SU-DHL-6 (cell line): ENCODE results near the gene IMPG2.

Experiments used
- H2AFZ ChIP-seq: fragments of 200-600 bp; sonication (generic); 2 replicates; pipeline ENCODE4 v1.6.1; 2014; ENCODE audit warnings: low read depth, mild to moderate bottlenecking, moderate library complexity, mixed read lengths, antibody characterized with exemption, low read length; ENCODE audit not compliant: severe bottlenecking
- H3F3A ChIP-seq: fragments of 200-600 bp; shearing (Covaris generic); 2 replicates; pipeline ENCODE4 v1.6.0; 2016; ENCODE audit warnings: antibody characterized with exemption, mild to moderate bottlenecking; ENCODE audit not compliant: insufficient read depth
- H3K27ac ChIP-seq: fragments of 200-600 bp; sonication (generic); 2 replicates; pipeline ENCODE4 v1.5.1; 2016; ENCODE audit warnings: low read depth, mild to moderate bottlenecking, low read length, moderate library complexity, mixed read lengths
- H3K27me3 ChIP-seq: fragments of 200-600 bp; sonication (generic), shearing (Covaris generic); 2 replicates; pipeline ENCODE4 v1.6.0; 2014; ENCODE audit warnings: mild to moderate bottlenecking, low read length
- H3K36me3 ChIP-seq: fragments of 200-600 bp; sonication (generic); 2 replicates; pipeline ENCODE4 v1.6.1; 2014; ENCODE audit warnings: mild to moderate bottlenecking, low read length, mixed read lengths
- H3K4me2 ChIP-seq: fragments of 300-600, 200-600 bp; shearing (Covaris generic), sonication (generic); 2 replicates; pipeline ENCODE4 v1.6.0; 2014; ENCODE audit warnings: low read length, low read depth, mild to moderate bottlenecking; ENCODE audit not compliant: poor library complexity, severe bottlenecking
- H3K4me3 ChIP-seq: fragments of 200-600 bp; sonication (generic); 2 replicates; pipeline ENCODE4 v1.5.1; 2014; ENCODE audit warnings: antibody characterized with exemption, low read length, mild to moderate bottlenecking, mixed read lengths; ENCODE audit not compliant: insufficient read depth, poor library complexity, severe bottlenecking
- H3K79me2 ChIP-seq: fragments of 200-600 bp; sonication (generic); 2 replicates; pipeline ENCODE4 v1.6.1; 2014; ENCODE audit warnings: mild to moderate bottlenecking, low read length, moderate library complexity; ENCODE audit not compliant: insufficient read depth
- H3K9ac ChIP-seq: fragments of 200-600 bp; sonication (generic); 2 replicates; pipeline ENCODE4 v1.7.0; 2014; ENCODE audit warnings: mild to moderate bottlenecking, low read length
- H3K9me2 ChIP-seq: fragments of 200-600 bp; sonication (generic); replicated peaks from 2 replicates; pipeline ENCODE4 v1.6.1; 2014; ENCODE audit warnings: low read length; ENCODE audit not compliant: insufficient read depth
- H3K9me3 ChIP-seq: fragments of 200-600 bp; sonication (generic); 2 replicates; pipeline ENCODE4 v1.6.1; 2014; ENCODE audit warnings: low read length, mixed read lengths; ENCODE audit not compliant: insufficient read depth
- H4K20me1 ChIP-seq: fragments of 200-600 bp; sonication (generic); 2 replicates; pipeline ENCODE4 v1.6.1; 2014; ENCODE audit warnings: low read depth, mild to moderate bottlenecking, antibody characterized with exemption, low read length, moderate library complexity, mixed read lengths
- EZH2phosphoT487 ChIP-seq: fragments of 200-600 bp; sonication (generic), shearing (Covaris generic); conservative IDR thresholded peaks from 2 replicates; pipeline ENCODE4 v1.6.1; 2018; ENCODE audit warnings: mild to moderate bottlenecking, antibody characterized with exemption, low read length, moderate library complexity, mixed read lengths
- TF ChIP-seq, protein P1 (sequence below): fragments of 200-600 bp; sonication (generic); IDR thresholded peaks from one replicate; pipeline ENCODE4 v1.5.1; 2017; ENCODE audit warnings: antibody characterized with exemption, mild to moderate bottlenecking, low read length, moderate library complexity; ENCODE audit not compliant: insufficient read depth, poor library complexity, severe bottlenecking

Gene IMPG2

DNA sequence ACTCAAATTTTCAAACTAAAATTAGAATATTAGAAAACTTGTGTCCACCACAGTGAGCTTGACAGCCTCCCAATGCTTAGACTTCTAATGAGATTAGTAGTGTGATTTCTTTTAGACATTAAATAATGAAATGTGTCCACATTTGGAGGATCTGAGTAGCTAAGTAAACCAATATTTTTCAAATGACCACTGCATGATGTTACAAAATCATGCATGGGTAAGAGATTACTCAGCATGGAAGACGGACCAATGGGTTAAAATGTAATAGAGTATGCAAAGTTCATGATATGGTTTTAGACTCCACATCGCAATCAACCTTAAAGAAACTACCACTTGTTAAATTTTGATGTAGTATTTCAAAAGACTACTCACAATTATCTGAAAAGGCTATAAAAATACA, 130.6 kb downstream of the IMPG2 start:
- no peaks in the 10 kb centered on the region for H4K20me1 ChIP-seq
- no peaks in the 10 kb centered on the region for H3K27me3 ChIP-seq
- H3K9ac ChIP-seq = no peak overlapping the region
- H3K4me2 ChIP-seq = no peak overlapping the region
- TF ChIP-seq, protein P1, sequence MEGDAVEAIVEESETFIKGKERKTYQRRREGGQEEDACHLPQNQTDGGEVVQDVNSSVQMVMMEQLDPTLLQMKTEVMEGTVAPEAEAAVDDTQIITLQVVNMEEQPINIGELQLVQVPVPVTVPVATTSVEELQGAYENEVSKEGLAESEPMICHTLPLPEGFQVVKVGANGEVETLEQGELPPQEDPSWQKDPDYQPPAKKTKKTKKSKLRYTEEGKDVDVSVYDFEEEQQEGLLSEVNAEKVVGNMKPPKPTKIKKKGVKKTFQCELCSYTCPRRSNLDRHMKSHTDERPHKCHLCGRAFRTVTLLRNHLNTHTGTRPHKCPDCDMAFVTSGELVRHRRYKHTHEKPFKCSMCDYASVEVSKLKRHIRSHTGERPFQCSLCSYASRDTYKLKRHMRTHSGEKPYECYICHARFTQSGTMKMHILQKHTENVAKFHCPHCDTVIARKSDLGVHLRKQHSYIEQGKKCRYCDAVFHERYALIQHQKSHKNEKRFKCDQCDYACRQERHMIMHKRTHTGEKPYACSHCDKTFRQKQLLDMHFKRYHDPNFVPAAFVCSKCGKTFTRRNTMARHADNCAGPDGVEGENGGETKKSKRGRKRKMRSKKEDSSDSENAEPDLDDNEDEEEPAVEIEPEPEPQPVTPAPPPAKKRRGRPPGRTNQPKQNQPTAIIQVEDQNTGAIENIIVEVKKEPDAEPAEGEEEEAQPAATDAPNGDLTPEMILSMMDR = no peak
- no peak for TF ChIP-seq EZH2phosphoT487
- no peaks in the 10 kb centered on the region for H3F3A ChIP-seq
- no peaks in the 10 kb centered on the region for H3K79me2 ChIP-seq
- no peak overlapping the region for H3K4me3 ChIP-seq
- H3K9me2 ChIP-seq = no peaks in the 10 kb centered on the region
- no peak overlapping the region for H2AFZ ChIP-seq
- no peaks in the 10 kb centered on the region for H3K9me3 ChIP-seq
- H3K27ac ChIP-seq = no peak overlapping the region
- H3K36me3 ChIP-seq = no peaks in the 10 kb centered on the region

DNA sequence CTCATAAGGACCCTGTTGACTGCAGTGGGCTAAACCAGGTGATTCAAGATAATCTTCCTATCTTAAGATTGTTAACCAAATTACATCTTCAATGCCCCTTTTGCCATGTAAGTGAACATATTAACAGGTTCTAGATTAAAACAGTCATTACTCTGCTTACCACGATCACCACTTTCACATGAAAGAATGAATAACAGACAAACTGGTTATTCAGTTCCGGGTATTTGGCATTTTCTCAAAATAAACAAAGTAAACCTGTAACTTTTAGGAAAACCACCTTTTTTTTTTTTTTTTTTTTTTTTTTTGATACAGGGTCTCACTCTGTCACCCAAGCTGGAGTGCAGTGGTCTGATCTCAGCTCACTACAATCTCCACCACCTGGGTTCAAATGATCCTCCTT, 131.2 kb downstream of the IMPG2 start:
- H3K4me3 ChIP-seq = no peak overlapping the region
- H3K36me3 ChIP-seq = no peaks in the 10 kb centered on the region
- H3K27ac ChIP-seq = no peak overlapping the region
- H3K9ac ChIP-seq = no peak overlapping the region
- H3F3A ChIP-seq = no peaks in the 10 kb centered on the region
- no peaks in the 10 kb centered on the region for H3K9me3 ChIP-seq
- H3K79me2 ChIP-seq = no peaks in the 10 kb centered on the region
- no peak overlapping the region for H3K4me2 ChIP-seq
- TF ChIP-seq, protein P1 = no peak
- TF ChIP-seq EZH2phosphoT487 = no peak
- H4K20me1 ChIP-seq = no peaks in the 10 kb centered on the region
- H3K9me2 ChIP-seq = no peaks in the 10 kb centered on the region
- no peaks in the 10 kb centered on the region for H3K27me3 ChIP-seq
- no peak overlapping the region for H2AFZ ChIP-seq

DNA sequence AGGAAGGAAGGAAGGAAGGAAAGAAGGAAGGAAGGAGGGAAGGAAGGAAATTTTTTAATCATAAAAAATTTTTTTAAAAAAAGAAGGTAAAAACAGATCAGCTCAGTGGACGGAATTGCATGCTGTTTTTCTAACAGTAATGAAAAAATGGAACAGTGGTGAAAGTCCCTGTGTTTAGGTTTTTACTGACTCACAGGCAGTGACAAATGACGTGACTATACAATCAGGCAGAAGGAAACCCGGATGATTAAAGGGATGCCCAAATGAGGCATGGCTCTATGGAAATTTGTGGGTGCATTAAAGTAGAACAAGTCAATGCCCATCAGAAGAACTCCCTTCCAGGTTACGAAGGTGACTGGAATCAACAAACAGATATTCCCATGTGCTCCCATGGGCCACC, 135.0 kb downstream of the IMPG2 start:
- no peaks in the 10 kb centered on the region for H3K79me2 ChIP-seq
- no peaks in the 10 kb centered on the region for H3K9me2 ChIP-seq
- H3K36me3 ChIP-seq = no peaks in the 10 kb centered on the region
- H3K9ac ChIP-seq = no peak overlapping the region
- H3F3A ChIP-seq = no peaks in the 10 kb centered on the region
- H3K9me3 ChIP-seq = no peaks in the 10 kb centered on the region
- no peaks in the 10 kb centered on the region for H3K27me3 ChIP-seq
- no peak overlapping the region for H3K4me2 ChIP-seq
- H3K27ac ChIP-seq = no peak overlapping the region
- H4K20me1 ChIP-seq = no peaks in the 10 kb centered on the region
- TF ChIP-seq, protein P1 = no peak
- TF ChIP-seq EZH2phosphoT487 = no peak
- no peak overlapping the region for H3K4me3 ChIP-seq
- H2AFZ ChIP-seq = no peak overlapping the region
